Neural cell (in vitro differentiated cells): Measurements from ENCODE around the gene RPS8. TPM values are rescaled to one million over a fixed set of nuclear protein-coding genes. Genes with fewer than 3 reads are reported as not detected.

ENCODE experiments used
- H2AFZ ChIP-seq: fragments of 200-600, 300-800 bp; sonication (generic), shearing (Covaris generic); 2 replicates; pipeline ENCODE4 v1.6.0; 2014; ENCODE audit warnings: low read depth, mild to moderate bottlenecking, antibody characterized with exemption, low read length, moderate library complexity
- H3F3A ChIP-seq: fragments of 200-600 bp; shearing (Covaris generic); 2 replicates; pipeline ENCODE4 v1.6.1; 2016; ENCODE audit warnings: mild to moderate bottlenecking, moderate library complexity, mixed read lengths, antibody characterized with exemption, low read length; ENCODE audit not compliant: insufficient read depth, poor library complexity, severe bottlenecking
- H3K27ac ChIP-seq: fragments of 200-600, 300-800 bp; sonication (generic), shearing (Covaris generic); 2 replicates; pipeline ENCODE4 v1.5.1; 2014; ENCODE audit warnings: mild to moderate bottlenecking, low read length, moderate library complexity
- H3K27me3 ChIP-seq: fragments of 300-800, 200-600 bp; sonication (generic), shearing (Covaris generic); 2 replicates; pipeline ENCODE4 v1.6.0; 2014; ENCODE audit warnings: mild to moderate bottlenecking, low read depth, low read length, moderate library complexity; ENCODE audit not compliant: insufficient read depth
- H3K36me3 ChIP-seq: fragments of 300-800, 200-600 bp; sonication (generic), shearing (Covaris generic); 2 replicates; pipeline ENCODE4 v1.5.1; 2014; ENCODE audit warnings: mild to moderate bottlenecking, antibody characterized with exemption, low read length, moderate library complexity; ENCODE audit not compliant: insufficient read depth
- H3K4me2 ChIP-seq: fragments of 300-800, 200-600 bp; sonication (generic), shearing (Covaris generic); 2 replicates; pipeline ENCODE4 v1.6.0; 2014; ENCODE audit warnings: mild to moderate bottlenecking, low read length
- H3K4me3 ChIP-seq: fragments of 300-800, 200-600 bp; sonication (generic), shearing (Covaris generic); 2 replicates; pipeline ENCODE4 v1.5.1; 2014; ENCODE audit warnings: mild to moderate bottlenecking, low read length, moderate library complexity
- H3K79me2 ChIP-seq: fragments of 200-600 bp; shearing (Covaris generic); replicated peaks from 2 replicates; pipeline ENCODE4 v1.6.0; 2014; ENCODE audit warnings: mild to moderate bottlenecking, low read length, moderate library complexity; ENCODE audit not compliant: insufficient read depth
- H3K9ac ChIP-seq: fragments of 300-800, 200-600 bp; sonication (generic), shearing (Covaris generic); 2 replicates; pipeline ENCODE4 v1.6.1; 2016; ENCODE audit warnings: mild to moderate bottlenecking, low read length, mixed read lengths
- H3K9me2 ChIP-seq: fragments of 200-600 bp; shearing (Covaris generic); 2 replicates; pipeline ENCODE4 v1.6.1; 2016; ENCODE audit warnings: mild to moderate bottlenecking, low read length, mixed read lengths; ENCODE audit not compliant: insufficient read depth
- H3K9me3 ChIP-seq: fragments of 200-600, 300-800 bp; sonication (generic), shearing (Covaris generic); 2 replicates; pipeline ENCODE4 v1.6.1; 2016; ENCODE audit warnings: mild to moderate bottlenecking, mixed run types, low read length, moderate library complexity, mixed read lengths
- H4K20me1 ChIP-seq: fragments of 200-600 bp; shearing (Covaris generic); 2 replicates; pipeline ENCODE4 v1.6.1; 2016; ENCODE audit warnings: mild to moderate bottlenecking, mixed run types; ENCODE audit not compliant: insufficient read depth
- EP300 ChIP-seq: fragments of 450-650 bp; conservative IDR thresholded peaks from 2 replicates; pipeline ENCODE4 v1.6.1; 2014; ENCODE audit warnings: antibody characterized with exemption, mild to moderate bottlenecking, moderate library complexity; ENCODE audit not compliant: poor library complexity, severe bottlenecking
- EZH2 ChIP-seq: fragments of 200-600, 300-800 bp; shearing (Covaris generic), sonication (generic); IDR thresholded peaks from 2 replicates; pipeline ENCODE4 v1.6.1; 2014; ENCODE audit warnings: antibody characterized with exemption, low read length, borderline replicate concordance, mild to moderate bottlenecking; ENCODE audit not compliant: insufficient read depth, poor library complexity, severe bottlenecking
- MXI1 ChIP-seq: fragments of 450-650 bp; conservative IDR thresholded peaks from 2 replicates; pipeline ENCODE4 v1.6.1; 2014; ENCODE audit warnings: antibody characterized with exemption, mild to moderate bottlenecking; ENCODE audit not compliant: poor library complexity, severe bottlenecking
- POLR2AphosphoS5 ChIP-seq: IDR thresholded peaks from 2 replicates; pipeline ENCODE4 v1.6.1; 2012
- RAD21 ChIP-seq: fragments of 450-650 bp; conservative IDR thresholded peaks from 2 replicates; pipeline ENCODE4 v1.6.1; 2014; ENCODE audit warnings: antibody characterized with exemption, mild to moderate bottlenecking, moderate library complexity
- SMC3 ChIP-seq: fragments of 450-650 bp; conservative IDR thresholded peaks from 2 replicates; pipeline ENCODE4 v1.6.1; 2014; ENCODE audit warnings: antibody characterized with exemption, mild to moderate bottlenecking, moderate library complexity; ENCODE audit not compliant: poor library complexity
- TAF1 ChIP-seq: IDR thresholded peaks from 2 replicates; pipeline ENCODE4 v1.6.1; 2012; ENCODE audit warnings: low read depth
- polyA plus RNA-seq: library from polyadenylated mRNA; depleted of rRNA; stranded (reverse); fragments of >200 nt; gene quantifications from 2 replicates; pipeline ENCODE4 v1.2.3, GENCODE V29; 2014
- TF ChIP-seq, protein P1 (sequence below): IDR thresholded peaks from 2 replicates; pipeline ENCODE4 v1.6.1; 2012; ENCODE audit warnings: borderline replicate concordance
- TF ChIP-seq, protein P2 (sequence below): fragments of 450-650 bp; IDR thresholded peaks from 2 replicates; pipeline ENCODE4 v1.5.1; 2014; ENCODE audit warnings: antibody characterized with exemption, mild to moderate bottlenecking, moderate library complexity; ENCODE audit not compliant: poor library complexity, severe bottlenecking

RPS8 gene
- polyA plus RNA-seq, 1 donor from 2014 or later: 2,015 TPM

DNA sequence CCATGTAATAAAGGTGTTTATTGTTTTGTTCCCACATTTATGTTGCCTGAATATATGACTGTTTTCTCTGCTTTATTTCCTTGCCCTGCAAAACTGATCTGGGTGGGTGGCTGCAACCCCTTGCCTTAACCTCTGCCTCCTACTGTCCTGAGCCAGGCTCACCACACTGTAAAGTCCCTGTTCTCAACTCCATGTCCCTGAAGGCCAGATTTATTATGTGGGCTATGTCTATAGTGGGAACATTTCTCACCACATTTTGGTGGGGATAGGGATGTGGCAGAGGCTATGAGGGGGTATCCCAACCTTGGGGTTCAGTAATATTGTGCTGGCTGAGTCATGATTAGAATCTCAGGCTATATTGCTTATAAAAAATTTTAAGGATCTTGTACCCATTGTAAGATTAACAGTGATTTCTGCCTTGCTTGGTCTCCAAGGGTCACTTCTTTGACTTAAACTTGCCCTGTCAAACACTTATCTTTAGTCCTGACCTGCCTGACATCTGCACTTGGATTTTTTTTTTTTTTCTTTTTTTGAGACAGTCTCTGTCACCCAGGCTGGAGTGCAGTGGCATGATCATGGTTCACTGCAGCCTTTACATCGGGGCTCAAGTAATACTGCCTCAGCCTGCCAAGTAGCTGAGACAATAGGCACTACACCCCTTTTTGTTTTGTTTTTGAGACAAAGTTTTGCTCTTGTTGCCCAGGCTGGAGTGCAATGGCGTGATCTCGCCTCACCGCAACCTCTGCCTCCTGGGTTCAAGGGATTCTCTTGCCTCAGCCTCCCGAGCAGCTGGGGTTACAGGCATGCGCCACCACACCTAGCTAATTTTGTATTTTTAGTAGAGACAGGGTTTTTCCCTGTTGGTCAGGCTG is 3.6 kb downstream of the RPS8 start:
- peaks cover 2% of the 10 kb centered on the region for H4K20me1 ChIP-seq
- H3K27me3 ChIP-seq: peaks cover 6% of the 10 kb centered on the region
- no peaks in the 10 kb centered on the region for H3K9me3 ChIP-seq
- no peaks in the 10 kb centered on the region for H3K9me2 ChIP-seq
- no peak overlapping the region for H3K4me2 ChIP-seq
- no peak overlapping the region for H3K4me3 ChIP-seq
- H3K9ac ChIP-seq: no peak overlapping the region
- no peaks in the 10 kb centered on the region for H3K36me3 ChIP-seq
- TF ChIP-seq TAF1: no peak
- H3K79me2 ChIP-seq: peaks cover 10% of the 10 kb centered on the region
- no peak overlapping the region for H3K27ac ChIP-seq
- no peaks in the 10 kb centered on the region for H3F3A ChIP-seq
- no peak overlapping the region for H2AFZ ChIP-seq

DNA sequence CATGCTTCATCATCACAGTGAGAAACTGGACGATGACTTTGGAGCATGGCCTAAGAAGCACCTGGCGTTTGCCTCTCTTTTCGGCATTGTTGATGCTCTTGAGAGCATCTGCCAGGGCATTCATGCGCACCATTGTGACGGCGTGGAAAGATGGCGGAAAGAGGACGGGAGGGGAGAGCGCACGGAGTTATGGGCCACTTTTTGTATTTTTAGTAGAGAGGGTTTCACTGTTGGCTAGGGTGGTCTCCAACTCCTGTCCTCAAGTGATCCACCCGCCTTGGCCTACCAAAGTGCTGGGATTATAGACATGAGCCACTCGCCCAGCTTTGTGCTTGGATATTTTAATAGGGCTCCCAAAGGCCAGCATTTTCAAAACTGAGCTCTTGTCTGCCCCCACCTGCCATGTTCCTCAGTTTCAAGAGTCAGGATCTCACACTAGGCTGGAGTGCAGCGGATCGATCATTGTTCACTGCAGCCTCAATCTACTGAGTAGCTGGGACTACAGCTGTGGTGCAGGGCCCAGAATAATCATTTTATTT is 5.3 kb downstream of the RPS8 start:
- peaks cover 9% of the 10 kb centered on the region for H3K79me2 ChIP-seq
- no peaks in the 10 kb centered on the region for H3F3A ChIP-seq
- H3K4me2 ChIP-seq: no peak overlapping the region
- no peaks in the 10 kb centered on the region for H3K9me2 ChIP-seq
- H4K20me1 ChIP-seq: peaks cover 2% of the 10 kb centered on the region
- peaks cover 21% of the 10 kb centered on the region for H3K27me3 ChIP-seq
- no peaks in the 10 kb centered on the region for H3K9me3 ChIP-seq
- no peak overlapping the region for H3K9ac ChIP-seq
- no peak overlapping the region for H3K4me3 ChIP-seq
- H3K27ac ChIP-seq: no peak overlapping the region
- TF ChIP-seq RAD21: no peak
- no peak for TF ChIP-seq EZH2
- TF ChIP-seq SMC3: no peak
- no peak for TF ChIP-seq MXI1
- TF ChIP-seq POLR2AphosphoS5: no peak
- TF ChIP-seq EP300: no peak
- TF ChIP-seq TAF1: no peak
- TF ChIP-seq, protein P1, sequence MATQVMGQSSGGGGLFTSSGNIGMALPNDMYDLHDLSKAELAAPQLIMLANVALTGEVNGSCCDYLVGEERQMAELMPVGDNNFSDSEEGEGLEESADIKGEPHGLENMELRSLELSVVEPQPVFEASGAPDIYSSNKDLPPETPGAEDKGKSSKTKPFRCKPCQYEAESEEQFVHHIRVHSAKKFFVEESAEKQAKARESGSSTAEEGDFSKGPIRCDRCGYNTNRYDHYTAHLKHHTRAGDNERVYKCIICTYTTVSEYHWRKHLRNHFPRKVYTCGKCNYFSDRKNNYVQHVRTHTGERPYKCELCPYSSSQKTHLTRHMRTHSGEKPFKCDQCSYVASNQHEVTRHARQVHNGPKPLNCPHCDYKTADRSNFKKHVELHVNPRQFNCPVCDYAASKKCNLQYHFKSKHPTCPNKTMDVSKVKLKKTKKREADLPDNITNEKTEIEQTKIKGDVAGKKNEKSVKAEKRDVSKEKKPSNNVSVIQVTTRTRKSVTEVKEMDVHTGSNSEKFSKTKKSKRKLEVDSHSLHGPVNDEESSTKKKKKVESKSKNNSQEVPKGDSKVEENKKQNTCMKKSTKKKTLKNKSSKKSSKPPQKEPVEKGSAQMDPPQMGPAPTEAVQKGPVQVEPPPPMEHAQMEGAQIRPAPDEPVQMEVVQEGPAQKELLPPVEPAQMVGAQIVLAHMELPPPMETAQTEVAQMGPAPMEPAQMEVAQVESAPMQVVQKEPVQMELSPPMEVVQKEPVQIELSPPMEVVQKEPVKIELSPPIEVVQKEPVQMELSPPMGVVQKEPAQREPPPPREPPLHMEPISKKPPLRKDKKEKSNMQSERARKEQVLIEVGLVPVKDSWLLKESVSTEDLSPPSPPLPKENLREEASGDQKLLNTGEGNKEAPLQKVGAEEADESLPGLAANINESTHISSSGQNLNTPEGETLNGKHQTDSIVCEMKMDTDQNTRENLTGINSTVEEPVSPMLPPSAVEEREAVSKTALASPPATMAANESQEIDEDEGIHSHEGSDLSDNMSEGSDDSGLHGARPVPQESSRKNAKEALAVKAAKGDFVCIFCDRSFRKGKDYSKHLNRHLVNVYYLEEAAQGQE: no peak
- TF ChIP-seq, protein P2, sequence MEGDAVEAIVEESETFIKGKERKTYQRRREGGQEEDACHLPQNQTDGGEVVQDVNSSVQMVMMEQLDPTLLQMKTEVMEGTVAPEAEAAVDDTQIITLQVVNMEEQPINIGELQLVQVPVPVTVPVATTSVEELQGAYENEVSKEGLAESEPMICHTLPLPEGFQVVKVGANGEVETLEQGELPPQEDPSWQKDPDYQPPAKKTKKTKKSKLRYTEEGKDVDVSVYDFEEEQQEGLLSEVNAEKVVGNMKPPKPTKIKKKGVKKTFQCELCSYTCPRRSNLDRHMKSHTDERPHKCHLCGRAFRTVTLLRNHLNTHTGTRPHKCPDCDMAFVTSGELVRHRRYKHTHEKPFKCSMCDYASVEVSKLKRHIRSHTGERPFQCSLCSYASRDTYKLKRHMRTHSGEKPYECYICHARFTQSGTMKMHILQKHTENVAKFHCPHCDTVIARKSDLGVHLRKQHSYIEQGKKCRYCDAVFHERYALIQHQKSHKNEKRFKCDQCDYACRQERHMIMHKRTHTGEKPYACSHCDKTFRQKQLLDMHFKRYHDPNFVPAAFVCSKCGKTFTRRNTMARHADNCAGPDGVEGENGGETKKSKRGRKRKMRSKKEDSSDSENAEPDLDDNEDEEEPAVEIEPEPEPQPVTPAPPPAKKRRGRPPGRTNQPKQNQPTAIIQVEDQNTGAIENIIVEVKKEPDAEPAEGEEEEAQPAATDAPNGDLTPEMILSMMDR: no peak
- no peaks in the 10 kb centered on the region for H3K36me3 ChIP-seq
- no peak overlapping the region for H2AFZ ChIP-seq
